ENCODE data around the gene PLEKHM3.

DNA sequence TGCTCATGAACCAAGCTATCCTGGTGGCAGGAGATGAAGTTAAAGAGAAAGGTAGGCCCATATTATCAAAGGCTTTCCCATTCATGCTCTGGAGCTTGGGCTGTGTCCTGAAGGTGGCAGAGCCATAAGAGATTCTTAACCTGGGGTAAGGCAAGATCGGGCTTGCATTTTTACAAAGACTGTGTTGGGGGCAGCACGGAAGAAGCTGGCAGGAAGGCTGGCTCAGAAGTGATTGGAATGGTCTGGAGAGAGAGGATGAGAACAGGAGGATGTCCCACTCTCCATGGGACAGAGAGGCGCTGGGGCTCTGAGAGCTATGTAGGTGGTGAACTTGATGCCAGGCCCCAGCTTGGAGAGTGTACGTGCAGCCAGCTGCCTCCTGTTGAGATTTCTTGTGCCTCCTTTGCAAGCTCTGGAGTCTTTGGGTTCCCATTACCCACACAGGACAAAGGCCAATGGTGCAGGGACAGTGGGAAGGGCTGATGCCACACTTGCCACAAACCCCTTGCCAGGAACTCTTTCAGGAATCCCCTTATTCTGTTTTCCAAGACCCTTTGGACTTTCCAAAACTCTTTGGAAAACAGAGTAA lies 215.0 kb downstream of the PLEKHM3 start:
- TF ChIP-seq, protein P1, sequence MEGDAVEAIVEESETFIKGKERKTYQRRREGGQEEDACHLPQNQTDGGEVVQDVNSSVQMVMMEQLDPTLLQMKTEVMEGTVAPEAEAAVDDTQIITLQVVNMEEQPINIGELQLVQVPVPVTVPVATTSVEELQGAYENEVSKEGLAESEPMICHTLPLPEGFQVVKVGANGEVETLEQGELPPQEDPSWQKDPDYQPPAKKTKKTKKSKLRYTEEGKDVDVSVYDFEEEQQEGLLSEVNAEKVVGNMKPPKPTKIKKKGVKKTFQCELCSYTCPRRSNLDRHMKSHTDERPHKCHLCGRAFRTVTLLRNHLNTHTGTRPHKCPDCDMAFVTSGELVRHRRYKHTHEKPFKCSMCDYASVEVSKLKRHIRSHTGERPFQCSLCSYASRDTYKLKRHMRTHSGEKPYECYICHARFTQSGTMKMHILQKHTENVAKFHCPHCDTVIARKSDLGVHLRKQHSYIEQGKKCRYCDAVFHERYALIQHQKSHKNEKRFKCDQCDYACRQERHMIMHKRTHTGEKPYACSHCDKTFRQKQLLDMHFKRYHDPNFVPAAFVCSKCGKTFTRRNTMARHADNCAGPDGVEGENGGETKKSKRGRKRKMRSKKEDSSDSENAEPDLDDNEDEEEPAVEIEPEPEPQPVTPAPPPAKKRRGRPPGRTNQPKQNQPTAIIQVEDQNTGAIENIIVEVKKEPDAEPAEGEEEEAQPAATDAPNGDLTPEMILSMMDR (IDR thresholded peaks at IDR 0.05) = no peak
- TF ChIP-seq POLR2A (IDR thresholded peaks at IDR 0.05) = no peak
